K562 (cell line): ENCODE data around the gene SORCS2. TPM values are rescaled to one million over a fixed set of nuclear protein-coding genes. Genes with fewer than 3 reads are reported as not detected.

Experiments
- ATAC-seq: fragments of 200-7000 bp; cut with Tn5 transposase; 3 replicates; pipeline ENCODE4 v1.9.1; 2020; ENCODE audit warnings: moderate library complexity
- BruUV-seq: library from RNA; stranded (reverse); fragments of 400-500 nt; replicated peaks from 2 replicates; lab custom pipeline; 2021; lab: Mats Ljungman, UMichigan
- CTCF ChIA-PET: fragments of 300-600 bp; formaldehyde crosslinking; extraction: SDS; loops from one replicate; lab custom pipeline; 2021; ENCODE audit warnings: low intra/inter-chr PET ratio; lab: Yijun Ruan, JAX
- POLR2A ChIA-PET: fragments of 300-600, 350-650 bp; sonication (Branson Sonifier 250); formaldehyde crosslinking; extraction: SDS; loops from one replicate; lab custom pipeline; 2021; ENCODE audit warnings: antibody characterized with exemption, inconsistent platforms; lab: Yijun Ruan, JAX
- DNase-seq, 4 experiments: peaks; one replicate each; pipeline versions ENCODE4 v3.0.0 to v3.0.0-alpha.2; 2011 to 2018; ENCODE audit warnings: low spot score in 3 of 4, mixed read lengths in 3 of 4; ENCODE audit errors: extremely low read depth in 1 of 4
- FAIRE-seq: peaks from 2 replicates; lab custom pipeline; 2011; peaks lifted over from hg19 to GRCh38; lab: Jason Lieb, UNC
- H2AFZ ChIP-seq: 2 replicates; pipeline ENCODE4 v1.6.0; 2011; ENCODE audit warnings: low read depth, low read length, control low read depth, inconsistent platforms
- H3K27ac ChIP-seq: fragments of 200-600 bp; 3 replicates; pipeline ENCODE4 v1.8.0; 2011; ENCODE audit warnings: low read depth, mild to moderate bottlenecking, control low read depth, inconsistent platforms, low read length, moderate library complexity, mixed read lengths; ENCODE audit errors: extremely low read depth
- H3K27me3 ChIP-seq, 2 experiments: fragments of 300-600 bp in 1 of 2; 2 replicates in 1 of 2; 3 replicates in 1 of 2; pipeline versions ENCODE4 v1.6.0 to v1.8.0; 2011; ENCODE audit warnings: inconsistent platforms in 2 of 2, low read length in 2 of 2, mild to moderate bottlenecking in 1 of 2, mixed read lengths in 1 of 2, moderate library complexity in 1 of 2; ENCODE audit not compliant: control insufficient read depth in 2 of 2, insufficient read depth in 2 of 2
- H3K36me3 ChIP-seq: fragments of 300-600 bp; 3 replicates; pipeline ENCODE4 v1.8.0; 2011; ENCODE audit warnings: mild to moderate bottlenecking, low read length, inconsistent platforms; ENCODE audit not compliant: control insufficient read depth, insufficient read depth
- H3K4me1 ChIP-seq, 2 experiments: fragments of 200-600 bp in 1 of 2; replicated peaks in 1 of 2; 2 replicates in 1 of 2; 3 replicates in 1 of 2; pipeline versions ENCODE4 v1.5.1 to v1.8.0; 2011; ENCODE audit warnings: inconsistent platforms in 2 of 2, low read length in 2 of 2, mild to moderate bottlenecking in 1 of 2, mixed read lengths in 1 of 2, moderate library complexity in 1 of 2; ENCODE audit not compliant: control insufficient read depth in 2 of 2, insufficient read depth in 2 of 2
- H3K4me2 ChIP-seq: 2 replicates; pipeline ENCODE4 v1.6.1; 2011; ENCODE audit warnings: low read length, control low read depth, inconsistent platforms, mixed read lengths; ENCODE audit not compliant: insufficient read depth
- H3K4me3 ChIP-seq: fragments of 200-600 bp; sonication (generic), shearing (Covaris generic); 2 replicates; pipeline ENCODE4 v1.5.1; 2016; ENCODE audit warnings: control low read depth, inconsistent platforms
- H3K79me2 ChIP-seq: fragments of 200-600 bp; 3 replicates; pipeline ENCODE4 v1.8.0; 2011; ENCODE audit warnings: low read length, inconsistent platforms; ENCODE audit not compliant: control insufficient read depth, insufficient read depth
- H3K9ac ChIP-seq, 2 experiments: 2 replicates each; pipeline versions ENCODE4 v1.6.0 to v1.6.1; 2011; ENCODE audit warnings: low read depth in 2 of 2, low read length in 2 of 2, control low read depth in 1 of 2, inconsistent platforms in 1 of 2, mild to moderate bottlenecking in 1 of 2, mixed read lengths in 1 of 2; ENCODE audit not compliant: insufficient read depth in 1 of 2
- H3K9me1 ChIP-seq: one replicate; pipeline ENCODE4 v1.6.0; 2011; ENCODE audit warnings: inconsistent platforms, mild to moderate bottlenecking, low read length, moderate library complexity; ENCODE audit not compliant: control insufficient read depth, insufficient read depth
- H3K9me3 ChIP-seq: replicated peaks from 2 replicates; pipeline ENCODE4 v1.5.1; 2011; ENCODE audit warnings: low read depth, low read length, inconsistent platforms; ENCODE audit not compliant: control insufficient read depth, insufficient read depth
- H4K20me1 ChIP-seq: replicated peaks from 2 replicates; pipeline ENCODE4 v1.6.1; 2011; ENCODE audit warnings: low read length, inconsistent platforms, mixed read lengths; ENCODE audit not compliant: control insufficient read depth, insufficient read depth
- ATF1 ChIP-seq, 2 experiments: fragments of 450-650 bp in 1 of 2; IDR thresholded peaks; 2 replicates each; pipeline ENCODE4 v1.6.1; 2016; ENCODE audit warnings: missing compliant biosample characterization in 1 of 2, missing genetic modification characterization in 1 of 2
- BDP1 ChIP-seq: IDR thresholded peaks from 3 replicates; pipeline ENCODE4 v1.6.1; 2011; ENCODE audit not compliant: insufficient read length, insufficient read depth
- DIDO1 ChIP-seq: fragments of 450-650 bp; IDR thresholded peaks from 2 replicates; pipeline ENCODE4 v1.6.1; 2016; ENCODE audit warnings: low read depth, missing biosample characterization, missing genetic modification characterization
- ELF1 ChIP-seq: fragments of 200-800 bp; sonication (Bioruptor generic); IDR thresholded peaks from 2 replicates; pipeline ENCODE4 v1.6.1; 2016; ENCODE audit warnings: missing genetic modification characterization, missing compliant biosample characterization
- GTF2F1 ChIP-seq: IDR thresholded peaks from 2 replicates; pipeline ENCODE4 v1.6.1; 2011; ENCODE audit warnings: low read depth, low read length, improper control_type of control experiment
- HCFC1 ChIP-seq: IDR thresholded peaks from 2 replicates; pipeline ENCODE4 v1.6.1; 2012; ENCODE audit warnings: low read depth, low read length, improper control_type of control experiment
- HDAC6 ChIP-seq: IDR thresholded peaks from 2 replicates; pipeline ENCODE4 v1.6.1; 2012; ENCODE audit warnings: low read depth, mild to moderate bottlenecking, control low read depth, inconsistent platforms, low read length, moderate library complexity
- JUN ChIP-seq, 2 experiments: sonication (generic) in 1 of 2; formaldehyde crosslinking in 1 of 2; IDR thresholded peaks; 2 replicates each; pipeline versions ENCODE4 v1.6.1 to v1.8.0; 2012 to 2022; ENCODE audit warnings: borderline replicate concordance in 2 of 2, mild to moderate bottlenecking in 2 of 2, improper control_type of control experiment in 1 of 2, low read depth in 1 of 2, low read length in 1 of 2, missing genetic modification reagents in 1 of 2
- LCOR ChIP-seq: sonication (generic); formaldehyde crosslinking; IDR thresholded peaks from 2 replicates; pipeline ENCODE4 v1.8.0; 2022; ENCODE audit warnings: mild to moderate bottlenecking, missing genetic modification reagents
- NFIC ChIP-seq: fragments of 450-650 bp; IDR thresholded peaks from 2 replicates; pipeline ENCODE4 v1.6.1; 2017; ENCODE audit warnings: mild to moderate bottlenecking, inconsistent platforms
- NR0B1 ChIP-seq: fragments of 450-650 bp; IDR thresholded peaks from one replicate; pipeline ENCODE4 v1.6.1; 2018; ENCODE audit warnings: mild to moderate bottlenecking, moderate library complexity; ENCODE audit not compliant: partially characterized antibody
- SIN3B ChIP-seq: fragments of 450-650 bp; IDR thresholded peaks from 2 replicates; pipeline ENCODE4 v1.6.1; 2017; ENCODE audit warnings: low read depth, mild to moderate bottlenecking, moderate library complexity
- TAL1 ChIP-seq: fragments of 450-650 bp; IDR thresholded peaks from 2 replicates; pipeline ENCODE4 v1.6.1; 2016; ENCODE audit warnings: mild to moderate bottlenecking
- ZBTB8A ChIP-seq: fragments of 450-650 bp; IDR thresholded peaks from 2 replicates; pipeline ENCODE4 v1.6.1; 2018; ENCODE audit warnings: mild to moderate bottlenecking, moderate library complexity; ENCODE audit not compliant: partially characterized antibody
- ZNF174 ChIP-seq: fragments of 250-450 bp; sonication (Bioruptor Pico); IDR thresholded peaks from 2 replicates; pipeline ENCODE4 v1.4.0; 2020; ENCODE audit warnings: mild to moderate bottlenecking
- ZNF431 ChIP-seq: sonication (generic); formaldehyde crosslinking; IDR thresholded peaks from 2 replicates; pipeline ENCODE4 v1.8.0; 2022; ENCODE audit warnings: mild to moderate bottlenecking, missing genetic modification reagents
- ZNF584 ChIP-seq: fragments of 200-800 bp; sonication (Bioruptor generic); IDR thresholded peaks from 2 replicates; pipeline ENCODE4 v1.6.1; 2016; ENCODE audit warnings: low read depth, mild to moderate bottlenecking, missing genetic modification characterization, missing compliant biosample characterization
- WGBS: fragments of 100-300 bp; shearing (Covaris generic); methylation state at CpG from one replicate; pipeline ENCODE4 v1.1.6; 2016; ENCODE audit warnings: low coverage, mixed read lengths; ENCODE audit not compliant: insufficient coverage; ENCODE audit errors: missing lambda C conversion rate; 5-methylcytosine and 5-hydroxymethylcytosine counted together
- in situ Hi-C: fragments of 300-500 bp; cut with MboI; formaldehyde crosslinking; loops from 4 replicates; pipeline ENCODE4 v1.15.0; 2018; ENCODE audit warnings: inconsistent platforms, mixed read lengths
- intact Hi-C: fragments of 100-400 bp; cut with micrococcal nuclease; formaldehyde crosslinking; loops from 2 replicates; pipeline ENCODE4 v1.14.2; 2022
- polyA plus RNA-seq, 8 experiments: library from polyadenylated mRNA; depleted of rRNA in 4 of 8; stranded (reverse) in 5 of 8; unstranded in 3 of 8; fragments of >200 nt; fragmentation: Nextera tagmentation in 2 of 8; fragmentation: Illumina TruSeq in 1 of 8; extraction: Ambion mirVana in 2 of 8; extraction: Trizol in 1 of 8; gene quantifications; 2 replicates each; pipeline versions ENCODE4 v1.2.1 to v1.2.3, GENCODE V29; 2011 to 2014; ENCODE audit warnings: inconsistent platforms in 1 of 8, missing spikeins in 1 of 8
- total RNA-seq, 7 experiments: library from RNA; depleted of rRNA in 6 of 7; stranded (reverse); fragments of >200 nt in 6 of 7; fragmentation: Illumina TruSeq in 2 of 7; extraction: Trizol in 2 of 7; gene quantifications; 2 replicates each; pipeline versions ENCODE4 v1.2.1 to v1.2.3, GENCODE V29; 2011 to 2021; ENCODE audit warnings: low replicate concordance in 1 of 7
- TF ChIP-seq, protein P1 (sequence below): fragments of 450-650 bp; formaldehyde crosslinking; IDR thresholded peaks from 2 replicates; pipeline ENCODE4 v1.4.0; 2020; ENCODE audit warnings: mild to moderate bottlenecking, moderate library complexity

Gene SORCS2
- total and polyA plus RNA-seq, 9 of the 15 experiments (the other 6 are each of a cell fraction or from before 2014, with no cell fraction given): not detected

DNA sequence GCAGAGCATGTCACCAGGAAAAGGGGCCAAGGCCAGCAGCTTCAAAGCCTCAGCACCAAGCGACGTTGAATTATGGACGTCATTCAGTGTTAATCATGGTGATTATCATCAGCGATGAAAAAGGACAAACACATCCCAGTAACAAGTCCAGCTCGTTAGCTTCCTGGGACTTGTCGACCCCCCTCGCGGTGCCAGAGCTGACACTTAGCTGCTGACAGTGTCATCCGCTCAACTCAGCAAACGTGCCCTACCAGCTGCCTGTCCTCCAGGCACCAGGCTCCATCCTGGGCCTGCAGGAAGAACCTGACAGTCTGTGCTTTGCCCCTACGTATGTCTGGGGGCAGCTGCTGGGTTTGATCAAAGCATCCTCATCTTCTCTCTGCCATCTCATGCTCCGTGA lies 379.4 kb downstream of the SORCS2 start (continued):
- no peak for TF ChIP-seq ZNF584 (CRISPR knock-in tag)
- no peak for TF ChIP-seq TAL1
- TF ChIP-seq LCOR (CRISPR knock-in tag): no peak
- TF ChIP-seq GTF2F1: no peak

GRCh38 chr4:7572894-7573293 lies 380.6 kb downstream of the SORCS2 start:
- in situ Hi-C loops: no loop called here
- Histone ChIP-seq H3K9me3 (no peaks in the 10 kb centered on the region), H3K27ac (no peak overlapping the region), H3K36me3 (no peaks in the 10 kb centered on the region), H3K9me1 (no peaks in the 10 kb centered on the region), H4K20me1 (no peaks in the 10 kb centered on the region), H3K4me3 (no peak overlapping the region)
- ChIA-PET POLR2A (no interaction called here), CTCF (no interaction called here)
- no TSS peak for BruUV-seq
- DNase-seq: no peak
- WGBS: 0% methylated on average over 7 of the region's 7 CpGs
- ATAC-seq: no peak
- no peak for FAIRE-seq
- intact Hi-C loops: no loop called here
- TF ChIP-seq HDAC6 (no peak), HCFC1 (no peak), JUN (IDR thresholded peaks at IDR 0.05; ENCODE audit: borderline replicate concordance, low read depth, low read length) (no peak), JUN (CRISPR knock-in tag; IDR thresholded peaks at IDR 0.05; ENCODE audit: borderline replicate concordance) (no peak), DIDO1 (tag) (no peak), ELF1 (tag) (no peak), NFIC (no peak), ZBTB8A (no peak), NR0B1 (no peak), BDP1 (no peak), ZNF431 (CRISPR knock-in tag) (no peak), SIN3B (no peak), ZNF174 (CRISPR knock-in tag) (no peak), ATF1 (CRISPR knock-in tag; IDR thresholded peaks at IDR 0.05) (no peak), ATF1 (tag; IDR thresholded peaks at IDR 0.05) (no peak)
- TF ChIP-seq, protein P1, sequence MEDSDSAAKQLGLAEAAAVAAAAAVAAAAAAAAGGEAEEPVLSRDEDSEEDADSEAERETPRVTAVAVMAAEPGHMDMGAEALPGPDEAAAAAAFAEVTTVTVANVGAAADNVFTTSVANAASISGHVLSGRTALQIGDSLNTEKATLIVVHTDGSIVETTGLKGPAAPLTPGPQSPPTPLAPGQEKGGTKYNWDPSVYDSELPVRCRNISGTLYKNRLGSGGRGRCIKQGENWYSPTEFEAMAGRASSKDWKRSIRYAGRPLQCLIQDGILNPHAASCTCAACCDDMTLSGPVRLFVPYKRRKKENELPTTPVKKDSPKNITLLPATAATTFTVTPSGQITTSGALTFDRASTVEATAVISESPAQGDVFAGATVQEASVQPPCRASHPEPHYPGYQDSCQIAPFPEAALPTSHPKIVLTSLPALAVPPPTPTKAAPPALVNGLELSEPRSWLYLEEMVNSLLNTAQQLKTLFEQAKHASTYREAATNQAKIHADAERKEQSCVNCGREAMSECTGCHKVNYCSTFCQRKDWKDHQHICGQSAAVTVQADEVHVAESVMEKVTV (CRISPR knock-in tag): no peak
- TF ChIP-seq, all 486 proteins: peak for 0
- Histone ChIP-seq H3K4me1 (no peaks in the 10 kb centered on the region), H3K9ac (no peak overlapping the region), H3K27me3 (0 out of 5 replicates have a peak, but pooled peaks cover 0 to 3% of the 10 kb centered on the region in 2 experiments), H3K79me2 (no peaks in the 10 kb centered on the region), H3K4me2 (no peak overlapping the region), H2AFZ (no peak overlapping the region)
